Stomach (tissue), 9 donors: Measurements from ENCODE around the gene UGT2A1. TPM values are rescaled to one million over a fixed set of nuclear protein-coding genes. Genes with fewer than 3 reads are reported as not detected.

Experiments
- DNase-seq, 2 donors: peaks; one replicate each; pipeline versions ENCODE4 v3.0.0 to v3.0.0-alpha.2; 2013 to 2019
- H3K27ac ChIP-seq, 5 donors: fragments of 200-600 bp in 4 of 5; sonication (generic) in 4 of 5; one replicate each; pipeline ENCODE4 v1.5.1; 2013 to 2019; ENCODE audit warnings: mild to moderate bottlenecking in 1 of 5, moderate library complexity in 1 of 5
- H3K27me3 ChIP-seq, 3 donors: fragments of 200-600 bp; sonication (generic); one replicate each; pipeline ENCODE4 v1.5.1; 2017 to 2019; ENCODE audit warnings: mixed run types in 1 of 3
- H3K36me3 ChIP-seq, 4 donors: fragments of 200-600 bp; sonication (generic); 1 replicate in 3 of 4; 2 replicates in 1 of 4; pipeline ENCODE4 v1.5.1; 2016 to 2019
- H3K4me1 ChIP-seq, 4 donors: fragments of 200-600 bp; sonication (generic); one replicate each; pipeline ENCODE4 v1.5.1; 2016 to 2019
- H3K4me3 ChIP-seq, 4 donors: fragments of 200-600 bp; sonication (generic) in 3 of 4; one replicate each; pipeline ENCODE4 v1.5.1; 2016 to 2019; ENCODE audit warnings: mild to moderate bottlenecking in 1 of 4
- H3K9me3 ChIP-seq, 4 donors: fragments of 200-600 bp; sonication (generic); one replicate each; pipeline ENCODE4 v1.5.1; 2016 to 2019
- EP300 ChIP-seq: sonication (generic); formaldehyde crosslinking; IDR thresholded peaks from one replicate; pipeline ENCODE4 v1.6.1; 2017; ENCODE audit warnings: antibody characterized with exemption
- POLR2A ChIP-seq, 4 donors: fragments of 450-650 bp; IDR thresholded peaks; one replicate each; pipeline ENCODE4 v1.6.1; 2016; ENCODE audit warnings: antibody characterized with exemption in 4 of 4, control low read depth in 2 of 4, mild to moderate bottlenecking in 1 of 4, moderate library complexity in 1 of 4
- POLR2AphosphoS5 ChIP-seq, 3 donors: sonication (generic); formaldehyde crosslinking; IDR thresholded peaks; one replicate each; pipeline ENCODE4 v1.6.1; 2016; ENCODE audit warnings: antibody characterized with exemption in 3 of 3
- WGBS, 5 donors: extraction: QIAGEN DNeasy Blood & Tissue Kit in 3 of 5; methylation state at CpG; one replicate each; pipeline versions ENCODE4 v1.1.5 to v1.1.7; 2013 to 2018; 5-methylcytosine and 5-hydroxymethylcytosine counted together
- intact Hi-C: fragments of 100-400 bp; cut with DNase I; formaldehyde crosslinking; loops from one replicate; pipeline ENCODE4 v1.15.1; 2023; ENCODE audit warnings: low total_unique reads
- polyA plus RNA-seq, 3 donors: library from polyadenylated mRNA; stranded (reverse); fragments of 200-250 nt; gene quantifications; one replicate each; pipeline ENCODE4 v1.2.3, GENCODE V29; 2013
- total RNA-seq, 5 donors: library from RNA; depleted of rRNA; stranded (reverse); fragments of >200 nt; gene quantifications; one replicate each; pipeline versions ENCODE4 v1.1.0 to v1.2.3, GENCODE V29; 2014 to 2016
- TF ChIP-seq, protein P1 (sequence below), 7 experiments: fragments of 450-650 bp in 4 of 7; fragments of 200-600 bp in 3 of 7; sonication (generic) in 3 of 7; IDR thresholded peaks; one replicate each; pipeline ENCODE4 v1.5.1; 2016 to 2019; ENCODE audit warnings: antibody characterized with exemption in 7 of 7, control low read depth in 2 of 7, mild to moderate bottlenecking in 1 of 7
- donor health status: healthy with polysubstance abuse.
- donor health status: Bipolar disorder and iron deficiency.
- donor health status: healthy.

UGT2A1 gene
- total and polyA plus RNA-seq, 8 donors: not detected

DNA sequence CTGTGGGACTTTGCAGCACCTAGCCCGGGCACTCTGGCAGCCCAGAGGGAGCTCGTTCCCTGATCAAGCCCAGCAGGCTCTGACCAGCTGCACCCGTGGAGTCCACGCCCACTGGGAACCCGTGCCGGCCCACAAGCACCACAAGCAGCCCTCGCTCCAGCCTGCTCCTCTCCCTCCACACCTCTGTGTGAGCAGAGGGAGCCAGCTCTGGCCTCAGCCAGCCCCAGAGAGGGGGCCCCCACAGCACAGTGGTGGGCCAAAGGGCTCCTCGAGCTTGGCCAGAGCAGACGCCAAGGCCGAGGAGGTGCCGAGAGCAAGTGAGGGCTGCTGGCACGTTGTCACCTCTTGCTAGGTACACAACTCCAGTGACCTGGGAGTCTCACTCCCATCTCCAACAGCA, 5.1 kb upstream of the UGT2A1 start:
- intact Hi-C loops: no loop called here

DNA sequence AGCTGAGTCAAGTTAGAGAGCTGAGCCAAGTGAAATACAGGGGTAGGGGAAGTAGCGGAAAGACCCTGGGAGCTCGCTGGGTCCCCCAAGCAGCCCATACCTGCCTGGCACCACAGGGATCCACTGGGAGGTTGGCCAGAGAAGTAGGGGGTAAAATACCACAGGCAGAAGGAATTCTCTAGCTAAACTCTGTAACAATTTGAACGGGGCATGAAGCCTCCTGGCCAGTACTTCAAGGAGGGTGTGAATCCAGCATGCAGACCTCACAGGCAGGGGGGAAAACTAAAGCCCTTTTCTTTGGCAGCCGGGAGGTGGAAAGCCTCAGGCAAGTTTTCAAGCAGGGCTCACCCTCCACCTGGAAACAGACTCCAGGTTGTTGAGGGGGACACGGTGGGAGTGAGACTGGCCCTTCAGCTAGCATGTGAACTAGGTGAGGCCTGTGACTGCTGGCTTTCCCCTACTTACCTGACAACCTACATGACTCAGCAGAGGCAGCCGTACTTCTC, 3.7 kb upstream of the UGT2A1 start:
- Histone ChIP-seq H3K27ac (no peak overlapping the region), H3K9me3 (peaks cover 0 to 3% (median 0%) of the 10 kb centered on the region in 4 donors), H3K4me1 (no peaks in the 10 kb centered on the region), H3K4me3 (no peak overlapping the region), H3K27me3 (no peaks in the 10 kb centered on the region), H3K36me3 (no peaks in the 10 kb centered on the region)
- 65 to 81% (median 77%) methylated on average over 6 of the region's 6 CpGs for WGBS, 5 donors
- intact Hi-C loops: no loop called here
- no peak for DNase-seq
- TF ChIP-seq EP300 (no peak), POLR2AphosphoS5 (IDR thresholded peaks at IDR 0.05) (no peak)

More for the DNA sequence above, 5.1 kb upstream of the UGT2A1 start:
- 74 to 91% (median 86%) methylated on average over 3 to 12 of the region's 12 CpGs for WGBS, 5 donors
- TF ChIP-seq POLR2A (IDR thresholded peaks at IDR 0.05): no peak
- TF ChIP-seq, protein P1, sequence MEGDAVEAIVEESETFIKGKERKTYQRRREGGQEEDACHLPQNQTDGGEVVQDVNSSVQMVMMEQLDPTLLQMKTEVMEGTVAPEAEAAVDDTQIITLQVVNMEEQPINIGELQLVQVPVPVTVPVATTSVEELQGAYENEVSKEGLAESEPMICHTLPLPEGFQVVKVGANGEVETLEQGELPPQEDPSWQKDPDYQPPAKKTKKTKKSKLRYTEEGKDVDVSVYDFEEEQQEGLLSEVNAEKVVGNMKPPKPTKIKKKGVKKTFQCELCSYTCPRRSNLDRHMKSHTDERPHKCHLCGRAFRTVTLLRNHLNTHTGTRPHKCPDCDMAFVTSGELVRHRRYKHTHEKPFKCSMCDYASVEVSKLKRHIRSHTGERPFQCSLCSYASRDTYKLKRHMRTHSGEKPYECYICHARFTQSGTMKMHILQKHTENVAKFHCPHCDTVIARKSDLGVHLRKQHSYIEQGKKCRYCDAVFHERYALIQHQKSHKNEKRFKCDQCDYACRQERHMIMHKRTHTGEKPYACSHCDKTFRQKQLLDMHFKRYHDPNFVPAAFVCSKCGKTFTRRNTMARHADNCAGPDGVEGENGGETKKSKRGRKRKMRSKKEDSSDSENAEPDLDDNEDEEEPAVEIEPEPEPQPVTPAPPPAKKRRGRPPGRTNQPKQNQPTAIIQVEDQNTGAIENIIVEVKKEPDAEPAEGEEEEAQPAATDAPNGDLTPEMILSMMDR (IDR thresholded peaks at IDR 0.05): no peak
- Histone ChIP-seq H3K4me1 (no peaks in the 10 kb centered on the region), H3K4me3 (no peak overlapping the region), H3K9me3 (peaks cover 0 to 3% (median 0%) of the 10 kb centered on the region in 4 donors), H3K36me3 (no peaks in the 10 kb centered on the region), H3K27me3 (no peaks in the 10 kb centered on the region), H3K27ac (no peak overlapping the region)
- no peak for DNase-seq

DNA sequence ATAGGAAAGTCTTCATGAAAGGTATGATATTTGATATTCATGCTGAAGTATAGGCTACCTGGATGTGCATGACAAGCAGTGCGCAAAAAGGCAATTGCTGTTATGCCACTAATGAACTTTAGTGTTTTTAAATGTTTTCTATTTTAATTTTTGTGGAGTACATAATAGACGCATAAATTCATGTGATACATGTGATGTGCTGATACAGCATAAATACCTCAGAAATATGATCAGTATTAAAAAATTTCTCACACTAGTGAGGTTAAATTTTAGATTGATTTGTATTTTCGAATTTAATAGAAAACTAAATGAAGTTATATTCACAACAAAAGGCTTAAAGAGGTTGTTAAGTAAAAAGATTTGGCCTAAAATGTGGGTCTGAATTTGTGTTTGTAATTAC, 2.2 kb downstream of the UGT2A1 start:
- Histone ChIP-seq H3K4me3 (no peak overlapping the region), H3K9me3 (no peaks in the 10 kb centered on the region), H3K4me1 (no peaks in the 10 kb centered on the region), H3K27ac (no peak overlapping the region), H3K27me3 (no peaks in the 10 kb centered on the region), H3K36me3 (no peaks in the 10 kb centered on the region)
- TF ChIP-seq POLR2A (IDR thresholded peaks at IDR 0.05) (no peak), EP300 (no peak), POLR2AphosphoS5 (IDR thresholded peaks at IDR 0.05) (no peak)
- TF ChIP-seq, protein P1 (IDR thresholded peaks at IDR 0.05): no peak
- 55 to 90% (median 75%) methylated on average over 3 of the region's 3 CpGs for WGBS, 5 donors
- intact Hi-C loops: no loop called here
- no peak for DNase-seq

DNA sequence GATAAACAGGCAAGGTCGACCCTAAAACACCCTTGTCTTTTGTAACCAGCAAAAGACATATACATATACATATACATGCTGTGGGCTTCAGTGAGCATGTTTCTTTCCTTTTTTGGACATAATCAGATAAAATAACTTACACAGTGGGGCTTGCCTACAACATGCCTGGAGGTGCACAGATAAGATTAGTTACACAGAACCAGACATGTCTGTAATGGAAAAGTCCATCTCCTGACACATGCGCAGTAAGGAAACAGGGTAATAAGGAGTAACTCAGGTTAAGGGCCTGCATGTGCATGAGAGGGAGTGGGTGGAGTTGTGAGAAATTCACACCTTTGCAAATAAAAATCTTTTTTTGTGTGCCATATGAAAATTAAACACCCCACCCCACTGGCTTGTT, 3.4 kb downstream of the UGT2A1 start:
- DNase-seq: peak in 1 of 2 donors; percentile 14
- no peak overlapping the region for H3K27ac ChIP-seq
- 34 to 53% (median 42%) methylated on average over 2 of the region's 2 CpGs for WGBS, 5 donors
- H3K36me3 ChIP-seq: no peaks in the 10 kb centered on the region
- intact Hi-C loops: no loop called here
- no peaks in the 10 kb centered on the region for H3K9me3 ChIP-seq
- H3K27me3 ChIP-seq: no peaks in the 10 kb centered on the region
- H3K4me1 ChIP-seq: no peaks in the 10 kb centered on the region
- TF ChIP-seq, protein P1 (IDR thresholded peaks at IDR 0.05): no peak
- TF ChIP-seq POLR2AphosphoS5 (IDR thresholded peaks at IDR 0.05) (no peak), POLR2A (IDR thresholded peaks at IDR 0.05) (no peak), EP300 (no peak)
- no peak overlapping the region for H3K4me3 ChIP-seq

DNA sequence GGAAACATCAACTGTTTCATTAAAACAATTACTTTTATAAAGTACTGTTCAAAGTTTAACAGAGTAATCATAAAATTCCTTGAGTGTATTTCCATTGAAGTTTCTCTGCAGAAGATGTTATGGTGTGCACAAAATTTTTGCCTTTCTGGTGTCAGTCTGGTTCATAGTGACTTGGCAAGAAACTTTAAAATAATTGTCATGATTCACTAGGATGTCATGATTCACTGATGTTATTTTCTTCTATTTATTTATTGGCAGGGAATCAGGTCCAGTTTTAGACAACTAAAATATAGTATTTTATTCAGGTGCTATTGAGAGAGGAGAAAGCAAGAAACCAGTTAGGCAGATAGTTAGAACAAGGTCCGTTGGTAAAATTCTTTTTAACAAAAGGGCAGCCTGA, 3.8 kb downstream of the UGT2A1 start:
- 13 to 25% (median 18%) methylated on average over 1 of the region's 1 CpG for whole genome bisulfite sequencing, 5 donors
- no peaks in the 10 kb centered on the region for H3K9me3 ChIP-seq
- no peak for TF ChIP-seq POLR2A (IDR thresholded peaks at IDR 0.05)
- TF ChIP-seq EP300: no peak
- TF ChIP-seq, protein P1 (IDR thresholded peaks at IDR 0.05): no peak
- TF ChIP-seq POLR2AphosphoS5 (IDR thresholded peaks at IDR 0.05): no peak
- no peaks in the 10 kb centered on the region for H3K36me3 ChIP-seq
- no peak overlapping the region for H3K27ac ChIP-seq
- no peaks in the 10 kb centered on the region for H3K27me3 ChIP-seq
- intact Hi-C loops: no loop called here
- no peak for DNase-seq
- H3K4me1 ChIP-seq: no peaks in the 10 kb centered on the region
- H3K4me3 ChIP-seq: no peak overlapping the region
